NCI-H774 (cell line): Measurements from ENCODE around the gene SLC25A23.
"Not testable (repeated sequence)": the region's sequence is repeated elsewhere in the genome, so short reads cannot be mapped to it uniquely, and the experiment has no call there.

ENCODE experiments used
- DNase-seq: peaks from one replicate; lab custom pipeline; 2025; lab: John Stamatoyannopoulos, UW

SLC25A23 gene

DNA sequence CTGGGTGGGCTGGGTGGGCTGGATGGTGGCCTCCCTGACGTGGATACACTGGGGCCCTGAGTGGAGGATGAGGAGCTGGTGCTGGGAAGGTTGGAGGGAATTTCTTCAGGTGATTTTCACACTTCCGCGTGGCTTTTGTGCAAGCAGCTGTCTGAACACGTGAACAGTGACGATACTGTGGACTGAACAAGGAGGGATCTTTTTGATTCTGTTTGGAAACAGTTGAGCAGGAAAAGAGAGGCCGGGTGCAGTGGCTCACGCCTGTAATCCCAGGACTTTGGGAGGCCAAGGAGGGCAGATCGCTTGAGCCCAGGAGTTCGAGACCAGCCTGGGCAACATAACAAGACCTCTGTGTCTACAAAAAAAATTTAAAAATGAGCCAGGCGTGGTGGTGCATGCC, 57.5 kb downstream of the SLC25A23 start:
- DNase-seq, result no peak

DNA sequence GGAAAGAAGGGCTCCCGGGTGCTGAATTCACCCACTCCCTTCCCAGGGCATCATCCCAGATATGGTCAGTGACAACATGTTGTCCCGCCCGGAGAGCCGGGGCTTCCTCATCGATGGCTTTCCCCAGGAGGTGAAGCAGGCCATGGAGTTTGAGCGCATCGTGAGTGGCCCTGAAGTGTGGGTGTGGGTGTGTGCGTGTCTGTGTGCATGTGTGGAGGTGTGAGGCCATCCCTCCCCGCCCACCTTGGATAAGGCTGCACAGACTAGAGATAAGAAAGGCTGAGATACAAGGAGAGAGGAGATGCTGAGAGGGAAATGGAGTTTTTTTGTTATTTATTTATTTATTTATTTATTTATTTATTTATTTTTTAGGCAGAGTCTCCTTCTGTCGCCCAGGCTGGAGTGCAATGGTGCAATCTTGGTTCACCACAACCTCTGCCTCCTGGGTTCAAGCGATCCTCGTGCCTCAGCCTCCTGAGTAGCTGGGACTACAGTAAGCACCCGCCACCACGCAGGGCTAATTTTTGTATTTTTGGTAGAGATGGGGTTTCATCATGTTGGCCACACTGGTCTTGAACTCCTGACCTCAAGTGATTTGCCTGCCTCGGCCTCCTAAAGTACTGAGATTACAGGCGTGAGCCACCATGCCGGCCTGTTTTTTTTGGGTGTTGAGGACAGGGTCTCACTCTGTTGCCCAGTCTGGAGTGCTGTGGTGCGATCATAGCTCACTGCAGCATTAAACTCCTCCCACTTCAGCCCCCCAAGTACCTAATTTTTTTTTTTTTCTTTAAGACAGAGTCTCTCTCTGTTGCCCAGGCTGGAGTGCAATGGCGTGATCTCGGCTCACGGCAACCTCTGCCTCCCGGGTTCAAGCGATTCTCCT, 59.3 kb downstream of the SLC25A23 start:
- DNase-seq, result not testable (repeated sequence)

DNA sequence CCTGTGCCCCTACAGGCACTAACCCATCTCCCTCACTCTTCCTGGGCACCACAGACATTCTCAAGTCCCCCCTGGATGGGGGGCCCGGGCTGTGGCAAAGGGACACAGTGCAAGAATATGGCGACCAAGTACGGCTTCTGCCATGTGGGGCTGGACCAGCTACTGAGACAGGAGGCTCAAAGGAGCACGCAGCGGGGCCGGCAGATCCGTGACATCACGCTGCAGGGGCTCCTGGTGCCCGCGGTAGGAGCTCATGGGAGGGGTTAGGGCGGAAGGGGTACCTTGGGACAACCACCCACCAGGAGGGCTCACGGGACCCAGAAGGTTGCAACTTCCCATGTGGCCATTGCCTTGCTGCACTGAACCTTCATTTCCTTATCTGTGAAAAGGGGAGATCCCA, 63.3 kb downstream of the SLC25A23 start:
- DNase-seq, result no peak

DNA sequence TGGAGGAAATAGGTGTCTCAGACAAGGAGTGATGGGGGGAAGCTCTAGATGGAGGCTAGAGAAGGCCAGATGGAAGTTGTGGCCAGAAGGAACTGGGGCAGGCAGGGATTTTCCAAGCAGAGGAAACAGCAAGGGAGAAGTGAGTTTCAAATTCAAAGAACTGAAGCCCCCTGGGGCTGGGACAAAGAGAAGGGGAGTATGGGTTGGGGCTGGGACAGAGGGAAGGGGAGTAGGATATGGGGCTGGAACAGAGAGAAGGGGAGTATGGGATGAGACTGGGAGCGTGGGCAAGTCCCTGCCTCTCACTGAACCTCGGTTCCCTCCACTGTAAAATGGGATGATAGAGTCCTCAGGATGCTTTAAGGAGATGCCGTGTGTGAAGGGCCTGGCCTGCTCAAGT, 64.8 kb downstream of the SLC25A23 start:
- no peak for DNase-seq

DNA sequence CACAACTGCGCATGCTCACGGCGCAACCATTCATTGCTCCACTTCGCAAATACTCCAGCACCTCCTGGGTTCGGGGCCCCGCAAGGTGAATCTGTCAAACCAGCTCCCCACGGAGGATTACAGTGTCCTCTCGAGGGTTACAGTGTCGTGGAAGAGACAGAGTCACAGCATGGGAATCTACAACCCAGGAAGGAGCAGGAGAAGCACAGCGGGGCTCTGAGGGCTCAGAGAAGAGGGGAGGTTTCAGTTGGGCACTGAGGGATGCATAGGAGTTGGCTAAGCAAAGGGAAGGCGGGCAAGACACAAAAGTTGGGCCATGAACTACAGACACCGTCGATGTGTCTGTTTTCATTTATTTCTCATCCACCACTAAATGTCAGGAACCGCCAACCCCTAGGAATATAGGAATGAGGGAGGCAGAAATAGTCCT, 65.6 kb downstream of the SLC25A23 start:
- DNase-seq, result no peak

DNA sequence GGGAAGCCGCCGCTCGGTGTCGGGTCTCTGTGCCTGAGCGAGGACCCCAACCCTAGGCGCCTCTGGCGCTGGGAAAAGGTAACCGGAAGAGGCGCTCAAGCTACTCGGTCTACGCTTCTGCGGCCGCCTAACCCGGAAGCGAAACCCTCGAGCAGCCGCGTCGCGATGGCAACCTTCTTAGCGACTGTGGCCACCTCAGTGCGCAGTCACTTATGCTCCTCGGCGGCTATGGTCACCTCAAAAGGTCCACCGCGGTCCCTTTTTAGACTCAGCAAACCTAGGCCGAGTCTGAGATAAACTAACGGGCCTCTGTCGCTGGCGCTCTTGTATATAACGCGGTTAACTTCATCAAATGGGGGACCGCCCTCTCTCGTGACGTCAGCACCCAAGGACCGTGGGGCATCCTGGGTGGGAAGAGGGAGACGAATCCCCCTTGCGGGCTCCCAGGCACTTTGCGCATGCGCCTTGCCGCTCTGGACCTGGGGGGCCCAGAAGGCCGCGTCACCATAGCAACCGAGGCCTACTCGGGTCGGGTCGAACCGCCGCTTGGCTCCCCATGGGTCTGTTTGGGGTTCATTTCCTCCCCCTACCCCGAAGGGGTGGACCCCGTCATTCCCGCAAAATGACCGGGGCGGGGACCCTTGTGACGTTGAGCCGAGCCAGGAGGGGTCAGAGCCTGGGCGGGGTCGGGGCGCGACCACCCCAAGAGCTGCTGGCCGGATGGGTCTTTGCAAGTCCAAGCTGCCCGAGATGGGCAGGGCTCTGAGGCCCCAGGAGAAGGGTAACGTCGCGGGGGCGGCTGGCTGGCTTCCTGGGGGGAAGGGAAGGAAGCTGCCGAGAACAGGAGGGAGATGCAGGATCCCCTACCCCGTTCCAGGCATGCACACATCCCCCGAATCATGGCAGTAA, 66.3 kb downstream of the SLC25A23 start, which contains the start of gene GTF2F1:
Gene GTF2F1 (minus strand): TSS at position 91 of the 909 bp plus-strand sequence. CDS start 169 bp downstream, outside the sequence.
- DNase-seq, result peak; percentile 94

DNA sequence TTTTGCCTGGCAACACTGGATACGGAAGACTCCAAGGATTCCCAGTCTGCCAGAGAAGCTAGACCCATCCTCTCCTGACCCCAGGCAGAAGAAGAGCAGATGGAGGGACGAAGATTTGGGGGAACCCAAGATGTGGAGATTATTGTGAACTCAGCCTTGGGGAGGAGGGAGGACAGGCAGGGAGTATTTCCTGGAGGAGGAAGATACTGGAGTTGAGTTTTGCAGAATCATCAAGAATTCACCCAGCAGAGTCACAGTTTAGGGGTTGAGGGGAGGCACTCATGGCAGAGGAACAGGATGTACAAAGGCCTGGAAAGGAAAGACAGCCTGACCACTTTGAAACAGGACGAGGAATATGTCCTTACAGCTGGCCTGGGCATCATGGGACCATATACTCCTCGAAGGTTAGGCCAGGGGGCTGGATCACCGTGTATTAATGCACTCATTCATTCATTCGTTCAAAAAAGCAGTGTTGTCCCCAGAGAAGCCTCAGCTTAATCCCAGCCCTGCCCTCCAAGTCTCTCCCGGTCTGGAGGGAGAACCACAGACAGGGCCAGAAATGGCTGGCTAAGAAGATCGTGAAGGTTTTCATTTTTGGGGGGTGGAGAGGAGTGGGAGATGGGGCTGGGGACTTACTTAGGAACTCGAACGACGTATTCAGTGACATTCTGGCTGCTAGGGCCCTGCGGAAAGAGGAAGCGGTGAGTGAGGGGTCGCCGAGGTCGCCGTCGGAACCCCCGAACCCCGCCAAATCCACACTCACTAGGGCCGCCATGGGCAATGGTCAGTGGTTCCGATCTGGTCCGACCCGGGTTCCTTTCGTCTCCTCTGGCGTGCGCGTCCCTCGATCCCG, 67.1 kb downstream of the SLC25A23 start:
- no peak for DNase-seq
